Measurements from ENCODE around the gene G6PD. TPM values are rescaled to one million over a fixed set of nuclear protein-coding genes. Genes with fewer than 3 reads are reported as not detected.

G6PD gene
- total and polyA plus RNA-seq, 10 of the 15 experiments (the other 5 are each of a cell fraction or from before 2014, with no cell fraction given): 1.6 to 62.5 (median 28.4) TPM

GRCh38 chrX:154502989-154503388 is 43.7 kb downstream of the G6PD start:
- no peak for DNase-seq (ENCODE audit: low read depth, low spot score)
- Histone ChIP-seq H3K4me1 (ENCODE audit: control insufficient read depth, insufficient read depth, low read length) (no peaks in the 10 kb centered on the region; the same call in 1 of the 2 replicates), H3K27me3 (replicated peaks in 1 of 2; ENCODE audit: control insufficient read depth in 2 of 2, insufficient read depth in 2 of 2, low read length in 1 of 2) (no peaks in the 10 kb centered on the region), H3K9ac (ENCODE audit: control insufficient read depth, insufficient read depth, low read length) (no peak overlapping the region), H3K79me2 (ENCODE audit: control insufficient read depth, insufficient read depth, low read length) (no peaks in the 10 kb centered on the region), H3K4me3 (no peak overlapping the region), H3K27ac (ENCODE audit: control insufficient read depth, insufficient read depth) (no peak overlapping the region), H4K20me1 (ENCODE audit: control insufficient read depth, insufficient read depth) (no peaks in the 10 kb centered on the region), H3K9me3 (replicated peaks; ENCODE audit: control insufficient read depth, insufficient read depth, low read length) (no peaks in the 10 kb centered on the region; the same call in 2 of the 3 replicates), H3K36me3 (ENCODE audit: control insufficient read depth in 2 of 2, insufficient read depth in 2 of 2, low read length in 1 of 2) (no peaks in the 10 kb centered on the region), H3K4me2 (ENCODE audit: control insufficient read depth, insufficient read depth) (no peak overlapping the region), H2AFZ (ENCODE audit: control insufficient read depth, low read depth, low read length) (no peak overlapping the region)
- ATAC-seq: no peak
- 60% methylated on average over 3 of the region's 3 CpGs for WGBS (ENCODE audit: insufficient coverage, insufficient replicate concordance, low lambda C conversion rate, missing lambda C conversion rate)
- in situ Hi-C loops (cut with MboI) (no loop called here), intact Hi-C loops (cut with micrococcal nuclease; ENCODE audit: unreplicated experiment) (no loop called here)
- BruUV-seq (replicated peaks): no TSS peak
- no peak for FAIRE-seq
- TF ChIP-seq JUNB (IDR thresholded peaks at IDR 0.05) (no peak), KAT2A (conservative IDR thresholded peaks at IDR 0.05; ENCODE audit: control insufficient read depth, low read depth, low read length) (no peak), ATF7 (IDR thresholded peaks at IDR 0.05; ENCODE audit: low read depth) (no peak), RAD21 (IDR thresholded peaks at IDR 0.05; ENCODE audit: insufficient read depth, low read depth, low read length) (no peak), ZNF207 (IDR thresholded peaks at IDR 0.05; ENCODE audit: borderline replicate concordance) (no peak), ZNF24 (IDR thresholded peaks at IDR 0.05) (no peak)
- CTCF ChIA-PET: interaction anchor here (1.1 kb wide), 1 partner anchor 11 kb away, joined by 3 read pairs; no protein-coding TSS in a partner anchor
- SMC1A ChIA-PET (ENCODE audit: uncharacterized antibody, unreplicated experiment): no interaction called here
- POLR2A ChIA-PET: interaction anchor here (0.7 to 1.5 kb wide), 2 partner anchors 13 to 980 kb away, joined by 4 read pairs; partner anchors contain the start of gene SLC10A3
- RAD21 ChIA-PET (ENCODE audit: unreplicated experiment): no interaction called here

GRCh38 chrX:154502098-154502497 is 44.5 kb downstream of the G6PD start:
- Histone ChIP-seq H3K9ac (ENCODE audit: control insufficient read depth, insufficient read depth, low read length) (no peak overlapping the region), H4K20me1 (ENCODE audit: control insufficient read depth, insufficient read depth) (no peaks in the 10 kb centered on the region), H3K27me3 (replicated peaks in 1 of 2; ENCODE audit: control insufficient read depth in 2 of 2, insufficient read depth in 2 of 2, low read length in 1 of 2) (no peaks in the 10 kb centered on the region), H2AFZ (ENCODE audit: control insufficient read depth, low read depth, low read length) (no peak overlapping the region), H3K79me2 (ENCODE audit: control insufficient read depth, insufficient read depth, low read length) (no peaks in the 10 kb centered on the region), H3K27ac (ENCODE audit: control insufficient read depth, insufficient read depth) (no peak overlapping the region), H3K4me1 (ENCODE audit: control insufficient read depth, insufficient read depth, low read length) (peaks cover 5% of the 10 kb centered on the region), H3K4me3 (no peak overlapping the region), H3K4me2 (ENCODE audit: control insufficient read depth, insufficient read depth) (no peak overlapping the region), H3K36me3 (ENCODE audit: control insufficient read depth in 2 of 2, insufficient read depth in 2 of 2, low read length in 1 of 2) (no peaks in the 10 kb centered on the region), H3K9me3 (replicated peaks; ENCODE audit: control insufficient read depth, insufficient read depth, low read length) (no peaks in the 10 kb centered on the region; the same call in 2 of the 3 replicates)
- intact Hi-C loops (cut with micrococcal nuclease; ENCODE audit: unreplicated experiment): no loop called here
- CTCF ChIA-PET: no interaction called here
- WGBS (ENCODE audit: insufficient coverage, insufficient replicate concordance, low lambda C conversion rate, missing lambda C conversion rate): 35% methylated on average over 8 of the region's 8 CpGs
- RAD21 ChIA-PET (ENCODE audit: unreplicated experiment): no interaction called here
- no peak for ATAC-seq
- SMC1A ChIA-PET (ENCODE audit: uncharacterized antibody, unreplicated experiment): interaction anchor here (0.6 kb wide), 1 partner anchor 9 kb away, joined by 3 read pairs; no protein-coding TSS in a partner anchor
- FAIRE-seq: no peak
- DNase-seq (ENCODE audit: low read depth, low spot score): no peak
- POLR2A ChIA-PET: interaction anchor here (0.7 to 1.5 kb wide), 2 partner anchors 12 to 979 kb away, joined by 4 read pairs; partner anchors contain the start of gene SLC10A3
- in situ Hi-C loops (cut with MboI): no loop called here
- BruUV-seq (replicated peaks): no TSS peak
- no peak for TF ChIP-seq ELK1 (IDR thresholded peaks at IDR 0.05; ENCODE audit: low read depth, low read length)
- no peak for TF ChIP-seq BRCA1 (IDR thresholded peaks at IDR 0.05; ENCODE audit: low read depth, low read length)
- no peak for TF ChIP-seq NFXL1 (IDR thresholded peaks at IDR 0.05; ENCODE audit: borderline replicate concordance)
- TF ChIP-seq RELA (IDR thresholded peaks at IDR 0.05; ENCODE audit: borderline replicate concordance, partially characterized antibody): no peak
- TF ChIP-seq ZZZ3 (IDR thresholded peaks at IDR 0.05; ENCODE audit: control insufficient read depth, insufficient read length, low read depth): no peak
- no peak for TF ChIP-seq NFIC (IDR thresholded peaks at IDR 0.05; ENCODE audit: low read depth, low read length)
- TF ChIP-seq GATAD2B (conservative IDR thresholded peaks at IDR 0.05; ENCODE audit: low read depth): no peak
- TF ChIP-seq ZSCAN29 (IDR thresholded peaks at IDR 0.05): no peak
- TF ChIP-seq EZH2 (IDR thresholded peaks at IDR 0.05; ENCODE audit: borderline replicate concordance, control insufficient read depth, low read depth, low read length): no peak
- no peak for TF ChIP-seq MLLT1 (IDR thresholded peaks at IDR 0.05)
- TF ChIP-seq HDAC6 (IDR thresholded peaks at IDR 0.05; ENCODE audit: unreplicated experiment): no peak
- no peak for TF ChIP-seq RAD51 (IDR thresholded peaks at IDR 0.05)
